GM12873 (cell line): ENCODE measurements around the gene SERINC3.
A peak's percentile ranks its signal among the peaks of the same experiment; 100 is the strongest.

Experiments
- TF ChIP-seq, protein P1 (sequence below): IDR thresholded peaks from 2 replicates; pipeline ENCODE4 v1.5.1; 2012; ENCODE audit warnings: low read depth, mild to moderate bottlenecking, moderate library complexity, low read length, control low read depth; ENCODE audit not compliant: insufficient read depth; ENCODE audit errors: missing control alignments

The SERINC3 gene

DNA sequence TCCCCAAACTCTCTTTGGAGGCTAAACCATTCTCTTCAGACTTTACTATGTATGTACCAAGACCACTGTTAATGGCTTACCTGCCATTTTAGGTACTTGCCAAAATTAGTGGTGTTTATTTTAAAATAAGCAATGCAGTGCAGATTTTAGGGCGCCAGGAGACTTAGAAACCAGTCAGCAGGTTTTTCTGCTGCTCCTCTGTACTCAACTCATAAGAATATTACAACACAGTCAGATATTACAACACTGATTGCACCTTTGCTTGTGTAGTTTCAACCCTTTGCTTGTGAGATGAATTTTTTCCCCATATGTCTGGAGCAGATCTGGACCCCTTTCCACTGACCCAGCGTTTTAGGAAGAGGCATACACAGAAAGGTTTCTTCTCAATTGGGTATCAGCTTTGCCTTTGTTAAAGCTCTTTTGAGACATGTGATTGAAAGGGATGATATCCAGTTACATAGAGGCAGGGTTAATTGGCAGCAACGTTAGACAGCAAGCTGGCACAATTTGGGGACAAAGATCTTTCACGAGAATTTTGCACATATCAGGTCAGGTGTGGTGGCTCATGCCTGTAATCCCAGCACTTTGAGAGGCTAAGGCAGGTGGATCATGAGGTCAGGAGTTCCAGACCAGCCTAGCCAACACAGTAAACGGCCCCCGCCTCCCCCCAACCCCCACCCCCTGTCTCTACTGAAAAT, 40.0 kb downstream of the SERINC3 start:
- TF ChIP-seq, protein P1, sequence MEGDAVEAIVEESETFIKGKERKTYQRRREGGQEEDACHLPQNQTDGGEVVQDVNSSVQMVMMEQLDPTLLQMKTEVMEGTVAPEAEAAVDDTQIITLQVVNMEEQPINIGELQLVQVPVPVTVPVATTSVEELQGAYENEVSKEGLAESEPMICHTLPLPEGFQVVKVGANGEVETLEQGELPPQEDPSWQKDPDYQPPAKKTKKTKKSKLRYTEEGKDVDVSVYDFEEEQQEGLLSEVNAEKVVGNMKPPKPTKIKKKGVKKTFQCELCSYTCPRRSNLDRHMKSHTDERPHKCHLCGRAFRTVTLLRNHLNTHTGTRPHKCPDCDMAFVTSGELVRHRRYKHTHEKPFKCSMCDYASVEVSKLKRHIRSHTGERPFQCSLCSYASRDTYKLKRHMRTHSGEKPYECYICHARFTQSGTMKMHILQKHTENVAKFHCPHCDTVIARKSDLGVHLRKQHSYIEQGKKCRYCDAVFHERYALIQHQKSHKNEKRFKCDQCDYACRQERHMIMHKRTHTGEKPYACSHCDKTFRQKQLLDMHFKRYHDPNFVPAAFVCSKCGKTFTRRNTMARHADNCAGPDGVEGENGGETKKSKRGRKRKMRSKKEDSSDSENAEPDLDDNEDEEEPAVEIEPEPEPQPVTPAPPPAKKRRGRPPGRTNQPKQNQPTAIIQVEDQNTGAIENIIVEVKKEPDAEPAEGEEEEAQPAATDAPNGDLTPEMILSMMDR = no peak

DNA sequence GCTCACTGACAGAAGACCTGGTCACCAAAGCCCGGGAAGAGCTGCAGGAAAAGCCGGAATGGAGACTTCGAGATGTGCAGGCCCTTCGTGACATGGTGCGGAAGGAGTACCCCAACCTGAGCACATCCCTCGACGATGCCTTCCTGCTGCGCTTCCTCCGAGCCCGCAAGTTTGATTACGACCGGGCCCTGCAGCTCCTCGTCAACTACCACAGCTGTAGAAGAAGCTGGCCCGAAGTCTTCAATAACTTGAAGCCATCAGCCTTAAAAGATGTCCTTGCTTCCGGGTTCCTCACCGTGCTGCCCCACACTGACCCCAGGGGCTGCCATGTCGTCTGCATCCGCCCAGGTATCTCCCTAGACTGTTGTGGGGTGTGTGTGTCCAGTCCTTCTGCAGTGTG, 41.8 kb downstream of the SERINC3 start:
- TF ChIP-seq, protein P1 = no peak

DNA sequence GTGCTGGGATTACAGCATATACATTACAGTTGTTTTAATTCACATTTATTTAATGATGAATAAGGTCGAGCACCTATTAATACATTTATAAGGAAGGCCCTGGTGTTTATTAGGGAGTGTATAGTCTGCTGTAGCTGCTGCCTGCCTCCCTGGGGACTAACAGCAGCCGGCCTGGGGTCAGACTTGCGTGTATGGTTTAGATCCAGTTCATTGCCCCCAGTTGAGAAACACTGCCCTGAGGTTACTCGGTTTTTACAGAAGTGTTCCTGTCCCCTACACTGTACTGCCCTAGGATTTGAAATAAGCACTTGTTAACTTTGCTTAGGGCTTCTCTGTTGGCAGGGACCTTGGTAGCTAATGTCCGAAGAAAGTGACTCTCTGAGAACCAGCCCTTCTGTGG, 42.2 kb downstream of the SERINC3 start:
- TF ChIP-seq, protein P1 = no peak

DNA sequence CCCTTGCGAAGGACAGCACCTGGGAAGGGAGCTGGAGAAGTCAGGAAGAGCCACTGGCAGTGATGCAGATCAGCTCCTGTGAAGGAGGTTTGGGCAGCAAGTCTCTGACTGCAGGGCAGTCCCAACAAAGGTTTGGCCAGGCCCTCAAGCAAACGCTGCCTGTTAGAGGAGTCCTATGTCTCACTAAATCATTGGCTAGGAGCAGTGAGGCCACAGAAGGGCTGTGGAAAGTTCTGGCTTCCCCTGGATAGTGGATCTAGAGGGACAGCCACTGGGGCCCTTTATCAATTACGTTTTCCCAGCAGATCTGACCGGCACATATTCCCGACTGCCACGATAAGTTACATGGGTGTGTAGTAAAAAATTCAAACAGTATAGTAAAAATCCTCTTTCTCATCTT, 43.7 kb downstream of the SERINC3 start:
- TF ChIP-seq, protein P1 = no peak

DNA sequence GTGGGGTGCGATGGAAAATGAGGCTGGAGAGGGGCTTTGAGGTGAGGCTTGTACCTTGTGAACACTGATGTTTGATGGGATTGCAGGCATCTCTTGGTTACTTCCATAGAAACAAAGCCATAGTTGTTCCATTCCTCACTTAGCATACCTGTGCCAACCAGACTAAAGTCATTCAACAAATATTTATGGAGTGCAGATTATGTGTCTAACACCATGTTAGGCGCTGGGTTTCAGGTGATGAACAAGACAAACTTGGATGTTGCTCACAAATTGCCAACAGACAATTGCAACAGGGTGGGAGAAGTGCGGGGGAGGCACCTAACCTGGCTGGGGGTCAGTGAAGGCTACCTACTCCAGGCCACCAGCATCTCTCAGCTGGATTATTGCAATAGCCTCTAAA, 44.7 kb downstream of the SERINC3 start:
- TF ChIP-seq, protein P1 = no peak

DNA sequence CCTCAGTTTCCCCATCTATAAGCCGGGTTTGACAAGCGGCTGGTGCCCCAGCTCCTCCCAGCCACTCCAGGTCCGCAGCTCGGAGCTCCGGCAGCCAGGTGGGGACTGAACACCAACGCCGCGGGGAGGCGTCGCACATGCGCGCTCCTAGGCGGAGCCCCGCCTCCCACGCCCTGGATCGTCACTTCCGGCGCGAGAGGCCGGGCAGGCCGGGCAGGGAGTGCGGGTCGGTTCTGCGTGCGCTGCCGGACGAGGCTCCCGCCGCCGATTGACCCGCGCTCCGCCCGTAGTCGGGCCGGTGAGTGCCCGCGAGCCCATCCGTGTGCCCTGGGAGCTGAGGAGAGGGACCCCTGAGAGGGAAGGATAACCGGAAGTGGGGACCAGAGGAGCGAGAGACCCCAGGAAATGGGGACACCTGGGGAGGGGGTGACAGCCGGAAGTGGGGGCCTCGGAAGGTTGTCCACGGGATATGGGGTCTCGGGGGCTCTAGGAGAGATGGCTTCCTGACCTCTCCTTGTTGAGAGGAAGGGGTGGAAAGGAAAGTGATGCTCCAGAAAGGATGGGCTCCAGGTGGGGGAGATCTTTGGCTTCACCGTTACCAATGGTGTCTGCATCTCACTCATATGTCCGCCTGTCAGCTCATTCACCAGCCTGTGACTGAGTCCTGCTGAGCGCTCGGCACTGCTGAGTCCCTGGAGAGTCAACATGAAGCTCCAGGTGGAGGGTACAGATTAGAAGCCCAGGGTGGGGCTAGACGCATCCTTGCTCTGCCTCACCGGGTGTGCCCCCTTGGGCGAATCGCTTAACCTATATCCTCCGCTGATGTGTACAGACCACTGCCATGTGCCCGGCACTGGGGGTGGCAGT, 45.9 kb downstream of the SERINC3 start, which contains the start of gene TTPAL:
Gene TTPAL (plus strand): TSS at position 181 of the 867 bp plus-strand sequence. CDS start 4,126 bp downstream, outside the sequence.
- TF ChIP-seq, protein P1 = peak; percentile 16

DNA sequence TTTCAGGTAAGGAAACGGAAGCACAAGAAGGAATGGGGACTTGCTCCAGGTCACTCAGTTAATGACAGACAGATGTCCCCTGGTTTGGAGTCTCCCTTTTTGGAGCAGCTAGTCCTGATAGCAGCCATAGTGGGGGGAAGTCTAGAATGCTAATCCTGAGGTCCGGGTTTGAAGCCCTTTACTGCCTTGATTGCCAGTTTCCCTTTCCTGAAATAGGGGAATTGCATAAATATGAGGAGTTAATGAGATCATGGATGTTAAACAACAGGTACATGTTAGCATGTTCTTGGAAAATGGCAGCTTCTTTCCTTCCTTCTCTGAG, 46.5 kb downstream of the SERINC3 start:
- TF ChIP-seq, protein P1 = no peak
